HG02623 (cell line): Measurements from ENCODE around the gene RAB11A.

Source experiments
- ATAC-seq: cut with Tn5 transposase; IDR thresholded peaks from one replicate; pipeline ENCODE4 v1.9.1; 2021; ENCODE audit warnings: moderate library complexity; ENCODE audit not compliant: unreplicated experiment

RAB11A gene

DNA sequence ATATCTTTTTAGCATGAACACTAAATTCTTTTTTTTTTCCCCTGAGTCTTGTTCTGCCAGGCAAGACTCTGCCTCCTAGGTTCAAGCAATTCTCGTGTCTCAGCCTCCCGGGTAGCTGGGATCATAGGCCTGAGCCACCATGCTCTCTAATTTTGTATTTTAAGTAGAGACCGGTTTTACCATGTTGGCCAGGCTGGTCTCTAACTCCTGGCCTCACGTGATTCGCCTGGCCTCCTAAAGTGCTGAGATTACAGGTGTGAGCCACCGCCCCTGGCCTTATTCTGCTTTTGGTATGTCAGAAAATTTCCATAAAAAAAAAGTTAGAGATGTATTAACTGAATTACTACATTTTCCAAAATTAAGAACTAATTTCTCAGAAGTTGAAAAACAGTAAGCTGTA, 14.3 kb downstream of the RAB11A start:
- no peak for ATAC-seq

DNA sequence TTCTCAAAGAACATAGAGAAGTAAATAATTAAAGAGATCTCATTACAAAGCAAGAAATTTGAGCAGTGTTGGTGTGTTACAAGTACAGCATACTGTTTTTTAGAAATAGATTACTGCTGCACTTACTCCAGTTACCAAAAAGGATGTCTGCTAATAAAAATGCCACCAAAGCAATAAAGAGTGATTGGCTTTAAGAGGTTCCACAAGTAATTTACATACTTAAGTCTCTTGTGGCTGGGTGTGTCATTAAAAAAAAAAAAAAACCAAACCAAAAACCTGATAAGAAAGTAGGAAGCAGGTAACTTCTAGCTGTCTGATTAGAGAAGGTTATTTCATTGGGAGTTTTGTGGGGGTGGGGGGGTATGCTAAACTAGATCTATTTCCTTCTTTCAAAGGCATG, 15.2 kb downstream of the RAB11A start:
- no peak for ATAC-seq

DNA sequence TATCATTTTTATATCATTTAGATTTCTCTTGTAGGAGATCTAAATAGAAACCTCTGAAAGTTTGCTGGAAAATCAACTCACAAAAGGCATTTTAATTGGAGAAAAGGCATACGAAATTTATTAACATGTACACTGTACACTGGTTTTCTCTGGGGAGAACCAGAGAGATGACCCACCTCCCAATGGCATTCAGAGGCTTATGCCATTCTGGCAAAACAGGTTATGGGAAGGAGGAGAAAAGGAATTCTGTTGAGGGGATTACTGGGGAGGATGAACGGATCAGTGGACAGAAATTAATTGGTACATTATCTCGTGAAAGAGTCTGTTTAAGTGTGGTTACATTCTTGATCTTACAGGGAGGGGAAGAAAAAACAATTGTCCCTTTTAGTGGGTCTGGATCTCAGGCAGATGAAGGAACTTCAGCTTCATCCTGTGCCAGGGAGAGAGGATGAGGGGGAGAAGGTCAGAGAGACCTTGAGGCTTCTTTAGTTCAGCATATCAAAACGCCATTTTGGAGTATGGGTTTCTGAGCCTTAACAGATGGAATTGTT, 16.5 kb downstream of the RAB11A start:
- ATAC-seq = no peak

DNA sequence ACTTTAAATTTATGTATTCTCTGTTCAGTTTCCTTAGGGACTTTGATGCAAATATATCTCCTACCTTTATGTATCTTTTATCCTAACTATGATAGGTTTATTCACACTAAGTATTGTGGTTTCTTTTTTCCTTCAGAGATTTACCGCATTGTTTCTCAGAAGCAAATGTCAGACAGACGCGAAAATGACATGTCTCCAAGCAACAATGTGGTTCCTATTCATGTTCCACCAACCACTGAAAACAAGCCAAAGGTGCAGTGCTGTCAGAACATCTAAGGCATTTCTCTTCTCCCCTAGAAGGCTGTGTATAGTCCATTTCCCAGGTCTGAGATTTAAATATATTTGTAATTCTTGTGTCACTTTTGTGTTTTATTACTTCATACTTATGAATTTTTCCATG, 18.3 kb downstream of the RAB11A start:
- no peak for ATAC-seq

DNA sequence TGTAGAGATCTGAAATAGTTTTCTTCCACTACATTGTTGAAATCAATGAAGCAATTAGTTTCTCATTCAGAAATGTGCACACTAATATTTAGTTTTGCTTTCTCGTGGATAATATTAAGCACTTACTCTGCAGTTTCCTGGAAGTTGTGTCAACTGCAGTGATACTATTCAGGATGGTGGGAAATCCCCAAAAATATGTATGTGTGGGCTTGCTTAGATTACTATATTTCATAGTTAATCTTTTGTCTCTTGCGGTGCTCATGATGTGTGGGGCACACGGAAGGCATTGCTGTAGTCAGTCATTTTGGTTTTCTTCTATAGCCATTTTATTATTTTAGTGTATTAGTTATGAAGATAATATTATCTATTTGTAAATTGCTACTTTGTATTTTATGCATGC, 19.7 kb downstream of the RAB11A start:
- ATAC-seq = no peak

DNA sequence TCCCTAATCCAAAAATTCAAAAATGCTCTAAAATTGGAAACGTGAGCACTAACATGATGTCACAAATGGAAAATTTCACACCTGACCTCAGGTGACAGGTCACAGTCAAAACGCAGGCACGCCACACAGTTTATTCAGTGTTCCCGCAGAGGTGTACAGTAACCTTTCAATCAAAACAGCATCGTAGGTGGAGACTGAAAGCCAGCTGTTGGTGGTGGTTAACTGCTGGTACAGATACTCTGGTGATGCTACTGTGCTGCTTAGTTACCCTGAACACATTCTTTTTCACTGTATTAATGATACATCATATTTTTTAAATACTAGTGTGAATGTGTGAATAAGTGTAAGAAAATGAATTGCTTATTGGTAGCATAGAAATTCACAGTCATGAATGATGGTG, 23.8 kb downstream of the RAB11A start:
- ATAC-seq = no peak

DNA sequence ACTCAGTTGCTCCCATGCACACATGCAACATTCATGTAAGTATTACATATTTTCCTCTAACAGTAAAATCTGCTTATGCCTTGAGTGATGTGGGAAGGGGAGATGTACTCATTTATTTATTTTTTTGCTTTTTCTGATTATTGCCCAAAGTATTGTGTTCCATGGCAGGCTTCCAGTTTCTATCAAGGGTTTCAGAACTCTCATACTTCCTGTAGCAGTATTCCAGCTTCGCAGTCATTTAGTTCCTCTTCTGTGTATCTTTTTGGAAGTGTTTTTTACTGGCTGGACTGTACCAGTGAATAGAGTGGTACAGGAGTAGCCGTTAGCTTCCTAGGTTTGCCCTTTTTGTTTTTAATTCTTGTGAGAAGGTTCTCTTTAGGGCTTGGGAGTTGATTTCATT, 26.9 kb downstream of the RAB11A start:
- no peak for ATAC-seq

DNA sequence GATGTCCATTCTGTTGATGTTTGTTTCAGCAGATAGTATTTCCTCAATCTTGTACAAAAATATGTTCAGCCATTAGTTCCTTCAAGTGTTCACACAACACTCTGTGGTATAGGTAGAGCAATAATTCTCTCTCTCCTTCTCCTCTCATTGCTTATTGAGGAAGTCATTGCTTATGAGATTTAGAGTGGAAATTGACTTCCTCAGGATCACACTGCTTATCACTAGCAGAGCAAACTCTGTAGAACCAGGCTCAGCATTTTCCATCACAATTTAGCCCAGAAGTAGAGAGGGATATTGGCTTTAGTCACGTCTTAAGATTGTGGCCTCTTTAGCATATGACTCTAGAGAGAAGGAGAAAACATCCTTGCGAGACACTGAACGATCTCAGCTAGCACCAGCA, 31.2 kb downstream of the RAB11A start:
- ATAC-seq = no peak

DNA sequence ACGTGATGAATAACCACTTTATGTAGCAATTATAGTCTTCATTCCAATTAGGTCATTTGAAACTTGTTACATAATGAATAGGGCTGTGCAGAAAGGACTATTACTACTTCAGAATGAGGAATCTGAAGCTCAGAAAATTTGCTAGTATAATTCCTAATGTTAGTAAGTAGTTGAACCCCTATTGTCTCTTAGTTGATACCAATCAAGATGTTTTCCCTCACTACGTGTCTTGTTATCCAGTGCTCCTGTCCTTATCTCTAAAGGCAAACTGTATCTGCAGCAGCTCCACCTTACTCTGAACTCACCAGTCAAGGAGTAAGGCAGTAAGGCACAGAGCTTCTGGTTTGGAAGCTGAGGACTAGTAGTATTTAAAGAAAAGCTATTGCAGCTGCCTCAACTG, 32.0 kb downstream of the RAB11A start:
- no peak for ATAC-seq

DNA sequence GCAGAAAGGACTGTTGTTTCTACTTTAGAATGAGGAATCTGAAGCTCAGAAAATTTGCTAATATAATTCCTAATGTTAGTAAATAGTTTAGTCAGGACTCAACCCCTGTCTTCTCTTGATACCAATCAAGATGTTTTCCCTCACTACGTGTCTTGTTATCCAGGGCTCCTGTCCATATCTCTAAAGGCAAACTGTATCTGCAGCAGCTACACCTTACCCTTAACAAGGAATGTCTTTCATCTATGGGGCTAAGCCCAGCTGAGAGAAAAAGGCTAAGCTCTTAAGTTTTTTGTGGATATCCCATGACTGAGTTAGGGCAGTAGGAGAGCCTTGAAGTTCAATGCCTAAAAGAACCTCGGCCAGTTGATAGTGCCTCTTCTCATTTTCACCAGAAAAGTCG, 32.5 kb downstream of the RAB11A start:
- no peak for ATAC-seq

DNA sequence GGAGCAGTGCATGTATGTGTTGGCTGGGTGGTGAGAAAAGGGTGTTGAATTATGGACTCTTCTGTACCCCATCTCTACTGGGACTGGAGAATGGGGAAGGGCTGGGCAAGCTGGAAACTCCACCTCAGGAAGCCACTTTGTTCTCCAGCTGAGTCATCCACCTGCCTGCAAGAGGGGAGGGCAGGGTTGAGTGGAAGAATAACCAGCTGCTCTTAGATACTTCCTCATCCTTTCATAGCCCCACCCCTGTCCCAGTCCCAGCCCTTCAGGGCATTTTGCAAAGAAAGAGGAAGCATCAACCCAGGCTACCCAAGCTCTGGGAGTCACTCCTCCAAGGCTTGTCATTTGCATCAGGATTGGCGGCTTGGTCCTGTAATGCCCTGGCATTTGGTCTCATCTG, 33.1 kb downstream of the RAB11A start:
- peak; percentile 62 for ATAC-seq

DNA sequence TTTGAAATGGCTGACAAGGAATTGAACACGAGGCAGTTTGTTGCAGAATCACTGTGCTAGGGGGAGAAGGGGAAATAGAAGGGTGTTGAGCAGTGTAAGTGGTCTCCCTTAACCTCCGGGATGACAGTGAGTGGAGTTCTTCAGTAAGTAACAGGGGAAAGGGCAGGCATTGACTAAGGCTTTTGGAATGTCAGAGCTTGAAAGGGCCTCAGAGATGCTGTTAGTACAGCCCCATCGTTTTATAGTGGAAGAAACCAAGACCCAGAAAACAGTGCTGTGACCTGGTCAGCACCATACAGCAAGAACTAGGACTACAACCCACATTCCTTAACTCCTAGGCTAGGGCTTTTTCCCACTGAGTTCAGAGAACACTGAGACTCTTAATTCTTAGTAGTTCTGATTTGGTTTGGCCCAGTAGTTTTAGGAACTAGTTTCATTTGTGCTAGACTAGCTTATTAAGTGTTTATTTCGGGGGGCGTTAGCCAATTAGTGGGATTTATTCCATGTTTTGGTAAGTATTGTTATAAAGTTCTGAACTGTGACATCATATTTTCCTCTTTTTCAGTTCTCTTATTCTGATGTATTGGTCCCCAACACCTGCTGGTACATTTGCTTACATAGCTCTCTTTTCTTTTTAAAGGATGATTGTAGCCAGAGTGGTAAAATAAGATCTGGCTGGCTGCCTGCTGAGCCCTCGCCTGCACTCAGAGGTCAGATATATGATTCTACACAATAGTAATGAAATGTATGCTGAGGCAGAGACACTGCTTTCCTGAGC, 34.2 kb downstream of the RAB11A start:
- ATAC-seq = no peak

DNA sequence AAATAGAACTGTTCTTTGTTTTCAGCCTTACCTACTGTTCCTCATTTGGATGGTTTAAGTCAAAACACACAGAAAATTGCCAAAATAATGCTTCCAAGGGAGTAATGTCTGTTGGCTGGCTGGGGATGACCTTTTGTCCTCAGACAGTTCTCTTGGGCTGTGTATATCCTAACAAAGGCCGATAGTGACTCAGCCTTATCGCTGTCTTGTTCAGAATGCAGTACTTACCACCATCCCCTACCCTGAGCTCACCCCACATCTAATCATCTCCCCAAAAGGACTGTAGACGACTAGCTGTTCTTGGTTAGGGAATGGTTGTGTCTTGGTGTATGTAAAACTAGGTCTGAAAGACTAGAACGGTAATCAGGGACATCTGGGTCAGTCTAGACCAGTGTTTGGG, 35.0 kb downstream of the RAB11A start:
- no peak for ATAC-seq

DNA sequence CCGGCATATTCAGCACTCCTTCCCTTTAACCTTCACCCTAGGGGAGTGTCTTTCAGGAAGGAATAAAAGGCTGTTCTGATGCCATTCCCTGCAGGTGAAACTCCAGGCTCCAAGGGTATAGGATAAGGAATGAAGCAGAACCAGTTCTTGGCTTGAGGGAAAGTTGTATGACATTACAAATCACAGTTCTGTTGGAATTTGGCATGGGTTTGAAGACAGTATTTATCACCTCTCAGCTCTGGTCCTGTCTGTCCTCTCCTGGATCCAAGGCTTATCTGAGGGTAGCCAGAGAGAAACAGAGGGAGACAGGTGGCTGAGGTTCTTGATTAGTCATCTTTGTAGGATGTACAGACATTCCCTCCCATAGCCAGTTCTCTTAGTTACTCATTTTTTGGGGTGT, 37.1 kb downstream of the RAB11A start:
- ATAC-seq = no peak

DNA sequence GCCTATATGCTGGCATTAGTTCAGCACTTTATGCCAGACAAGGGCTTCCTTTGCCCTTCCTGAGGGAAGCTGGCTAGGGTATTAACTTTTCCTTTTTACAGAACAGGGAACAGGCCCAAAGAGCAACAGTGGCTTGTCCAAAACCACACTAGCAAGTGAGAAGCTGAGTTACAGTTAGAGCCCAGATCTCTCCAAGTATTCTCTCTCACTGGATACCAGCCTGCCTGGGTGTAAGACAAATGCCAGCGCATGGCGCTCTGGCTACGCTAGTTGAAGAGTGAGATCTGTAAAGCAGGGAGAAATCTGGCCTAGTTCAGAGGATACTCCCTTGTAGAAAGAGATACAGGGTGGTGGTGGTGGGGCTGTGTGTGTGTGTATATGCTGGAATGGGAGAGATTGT, 38.4 kb downstream of the RAB11A start:
- no peak for ATAC-seq

DNA sequence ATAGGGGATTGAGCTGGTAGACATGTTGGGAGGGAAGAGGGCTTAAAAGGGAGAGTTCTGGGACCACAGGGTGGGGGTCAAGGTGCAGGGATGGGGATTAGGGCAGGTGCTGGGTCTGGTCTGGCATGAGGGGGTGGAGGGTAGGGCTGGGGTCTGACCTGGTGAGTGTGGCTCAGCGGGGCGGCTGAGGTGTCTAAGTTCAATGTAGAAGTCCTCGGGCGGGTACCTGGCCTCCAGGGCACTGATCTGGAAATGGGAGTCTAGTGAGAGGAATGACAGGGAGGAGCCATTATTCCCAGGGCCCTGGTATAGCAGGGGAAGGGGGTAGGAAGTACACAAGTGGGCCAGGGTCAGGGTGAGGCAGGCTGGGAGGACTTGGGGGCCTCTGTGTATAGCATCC, 39.6 kb downstream of the RAB11A start:
- no peak for ATAC-seq

DNA sequence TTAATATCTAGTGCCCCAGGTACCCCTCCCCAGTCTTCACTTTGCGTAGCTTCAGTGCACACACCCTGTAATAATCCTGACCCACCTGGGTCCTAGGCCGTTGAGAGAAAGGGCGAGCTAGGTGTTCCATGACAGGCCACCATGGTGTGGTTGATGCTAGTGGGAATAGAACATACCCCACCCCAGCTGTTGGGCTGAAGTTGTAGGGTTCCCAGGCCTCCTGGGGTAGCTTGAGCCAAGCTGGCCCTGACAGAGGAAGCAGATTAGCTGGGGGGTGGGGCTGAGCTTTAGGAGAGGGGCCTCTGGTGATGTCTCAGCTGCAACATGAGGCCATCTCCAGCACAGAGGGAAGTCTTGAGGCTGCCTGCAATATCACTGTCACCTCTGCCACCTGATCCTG, 40.5 kb downstream of the RAB11A start:
- ATAC-seq = no peak

DNA sequence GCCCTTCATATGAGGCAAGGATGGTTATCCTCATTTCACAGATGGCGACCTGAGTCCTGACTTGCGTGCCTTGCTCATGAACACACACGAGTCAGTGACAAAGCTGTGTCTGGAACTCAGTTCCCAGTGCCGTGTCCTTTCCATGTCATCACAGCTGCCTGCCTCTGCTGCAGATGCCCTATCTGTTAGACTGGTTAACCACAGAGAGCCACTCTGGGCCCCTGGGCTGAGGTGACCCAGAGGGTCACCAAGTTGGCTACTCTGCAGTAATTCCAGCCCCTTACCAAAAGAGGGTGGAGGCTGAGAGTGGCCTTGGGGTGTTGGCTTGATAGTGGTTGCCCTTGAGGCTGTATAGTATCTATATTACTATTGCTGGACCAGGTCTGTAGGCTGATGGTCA, 41.0 kb downstream of the RAB11A start:
- ATAC-seq = no peak

DNA sequence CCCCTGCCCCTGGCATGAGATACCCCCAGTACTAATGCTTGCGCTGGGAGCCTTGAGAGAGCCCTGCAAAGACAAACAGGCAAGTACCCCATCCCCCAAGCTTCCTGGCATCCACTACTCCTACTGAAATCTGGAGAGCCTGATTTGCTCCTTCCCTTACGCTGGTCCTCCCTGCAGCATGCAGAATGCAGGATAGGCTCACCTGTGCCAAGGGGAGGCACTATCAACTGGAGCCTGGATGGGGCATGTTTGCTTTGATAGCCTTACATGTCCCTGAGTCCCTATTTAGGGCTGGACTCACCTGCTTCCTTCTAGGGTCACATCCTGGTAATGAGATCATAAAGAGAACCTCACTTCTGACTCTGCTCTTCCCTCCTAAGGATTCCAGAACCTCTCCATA, 42.9 kb downstream of the RAB11A start:
- no peak for ATAC-seq

DNA sequence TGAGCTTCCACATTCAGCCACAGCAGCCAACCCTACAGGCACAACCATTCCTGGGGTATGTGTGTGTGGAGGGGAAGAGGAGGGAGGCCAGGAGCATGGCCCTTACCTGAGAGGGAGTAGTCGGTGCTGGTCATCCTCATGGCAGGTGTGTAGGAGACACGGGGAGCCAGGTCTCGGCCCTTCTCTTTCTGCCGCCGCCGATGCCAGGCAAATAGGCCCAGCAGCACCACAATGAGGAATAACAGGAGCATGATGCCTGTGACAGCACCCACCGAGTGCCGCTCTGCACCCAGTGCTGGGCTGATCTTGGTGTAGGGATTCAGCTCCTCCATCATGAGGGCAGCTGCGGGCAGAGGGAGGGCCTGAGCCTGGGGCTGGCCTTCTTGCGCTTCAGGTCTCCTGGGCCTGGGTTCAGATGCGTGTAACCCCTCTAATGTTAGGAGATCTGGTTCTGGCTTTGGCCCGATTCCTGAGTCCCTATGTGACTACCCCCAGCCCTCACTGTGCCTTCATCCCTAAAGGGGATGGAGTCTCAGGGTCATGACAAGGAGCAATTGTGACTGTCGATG, 44.4 kb downstream of the RAB11A start:
- ATAC-seq = no peak

DNA sequence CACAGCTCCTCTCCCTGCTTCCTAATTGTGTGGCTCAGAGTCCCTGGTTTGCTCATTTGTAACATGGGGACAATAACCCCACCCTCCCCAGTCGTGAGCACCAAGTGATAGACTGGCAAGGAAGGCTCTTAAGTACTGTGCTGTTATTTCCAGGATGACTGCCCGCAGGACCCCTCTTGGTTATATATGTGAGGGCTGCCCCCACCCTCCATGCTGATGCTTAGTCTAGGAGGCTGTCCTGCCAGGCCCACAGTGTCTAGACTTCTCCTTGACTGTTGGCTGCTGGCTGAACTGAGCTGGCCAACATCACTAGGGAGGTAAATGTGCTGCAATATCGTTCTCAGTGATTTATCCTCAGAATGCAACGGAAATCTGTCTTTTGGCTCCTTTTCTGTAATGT, 45.1 kb downstream of the RAB11A start:
- no peak for ATAC-seq

DNA sequence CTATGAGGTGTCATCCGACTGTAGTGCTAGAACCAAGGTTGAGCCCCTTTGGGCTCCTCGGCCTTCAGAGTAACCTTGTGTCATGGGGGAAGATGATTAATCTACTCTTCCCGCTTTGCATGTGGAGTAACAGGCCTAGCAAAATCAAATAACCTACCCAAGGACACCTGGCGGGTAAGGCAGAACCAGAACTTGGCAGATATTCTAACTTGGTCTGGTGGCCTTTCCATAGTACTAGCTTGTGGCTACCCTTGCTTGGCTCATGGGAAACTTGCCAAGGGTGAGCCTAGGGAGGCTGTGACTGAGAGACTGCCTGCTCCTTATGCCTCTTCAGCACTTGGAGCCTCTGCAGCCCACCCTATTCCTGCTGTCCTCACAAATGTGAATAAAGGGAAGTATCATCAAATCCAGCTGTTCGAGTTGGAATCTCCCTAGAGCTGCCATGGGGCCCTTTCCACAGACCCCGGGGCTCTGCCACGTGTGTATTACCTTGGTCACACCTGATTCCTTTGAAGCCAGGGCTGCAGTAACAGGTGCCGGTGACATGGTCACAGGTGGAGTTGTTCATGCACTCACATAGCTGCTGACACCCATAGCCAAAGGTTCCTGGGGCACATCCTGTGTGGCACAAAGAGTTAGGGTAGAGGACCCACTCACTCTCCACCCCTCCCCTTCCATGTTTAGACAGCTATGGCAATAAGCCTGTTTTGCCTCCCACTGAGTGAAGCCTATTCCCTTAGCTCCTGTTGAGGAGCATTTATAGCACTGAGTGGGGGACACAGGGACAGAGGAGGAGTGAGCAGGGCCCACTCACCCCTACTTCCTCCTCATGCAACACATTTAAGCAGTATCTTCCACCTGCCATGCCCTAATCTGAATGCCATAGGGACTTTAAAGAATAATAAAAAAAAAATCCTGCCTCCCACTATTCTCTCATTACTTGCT, 46.0 kb downstream of the RAB11A start:
- ATAC-seq = no peak
